Caco-2 (cell line): ENCODE results near the gene IDH3B. TPM values are rescaled to one million over a fixed set of nuclear protein-coding genes. Genes with fewer than 3 reads are reported as not detected.
A peak's percentile ranks its signal among the peaks of the same experiment; 100 is the strongest.

Experiments used
- BruUV-seq: library from RNA; stranded (reverse); fragments of 400-500 nt; replicated peaks from 2 replicates; lab custom pipeline; 2021; lab: Mats Ljungman, UMichigan
- CTCF ChIA-PET: fragments of 300-600 bp; sonication (Branson Sonifier 250); formaldehyde crosslinking; loops from one replicate; lab custom pipeline; 2022; ENCODE audit warnings: antibody characterized with exemption; lab: Charles Lee
- POLR2A ChIA-PET: fragments of 300-600 bp; sonication (Branson Sonifier 250); formaldehyde crosslinking; loops from one replicate; lab custom pipeline; 2022; ENCODE audit warnings: antibody characterized with exemption; lab: Charles Lee
- DNase-seq, 2 experiments: peaks; one replicate each; pipeline versions ENCODE4 v3.0.0 to v3.0.0-alpha.2; 2020 to 2022
- H3K27me3 ChIP-seq: replicated peaks from 2 replicates; pipeline ENCODE4 v1.6.0; 2011; ENCODE audit warnings: low read length; ENCODE audit not compliant: control insufficient read depth, insufficient read depth
- H3K36me3 ChIP-seq: 2 replicates; pipeline ENCODE4 v1.5.1; 2011; ENCODE audit warnings: low read length; ENCODE audit not compliant: control insufficient read depth, insufficient read depth
- H3K4me1 ChIP-seq: fragments of 250-450 bp; sonication (Bioruptor Pico); 2 replicates; pipeline ENCODE4 v1.5.1; 2020; ENCODE audit warnings: mild to moderate bottlenecking
- H3K4me3 ChIP-seq: 2 replicates; pipeline ENCODE4 v1.5.1; 2011; ENCODE audit warnings: low read depth, mild to moderate bottlenecking, control low read depth, low read length
- H3K9me3 ChIP-seq: fragments of 250-450 bp; sonication (Bioruptor Pico); 2 replicates; pipeline ENCODE4 v1.5.1; 2020; ENCODE audit warnings: mild to moderate bottlenecking, moderate library complexity
- H3K27ac Mint-ChIP-seq: one replicate; pipeline ENCODE4 v1.8.0; 2022; ENCODE audit warnings: mixed read lengths; ENCODE audit not compliant: unreplicated experiment
- H3K27me3 Mint-ChIP-seq: one replicate; pipeline ENCODE4 v1.8.0; 2022; ENCODE audit warnings: mixed read lengths; ENCODE audit not compliant: insufficient read depth, unreplicated experiment
- H3K36me3 Mint-ChIP-seq: one replicate; pipeline ENCODE4 v1.8.0; 2022; ENCODE audit warnings: mild to moderate bottlenecking, mixed read lengths; ENCODE audit not compliant: insufficient read depth, unreplicated experiment
- H3K4me1 Mint-ChIP-seq: one replicate; pipeline ENCODE4 v1.8.0; 2022; ENCODE audit warnings: low read depth, mixed read lengths; ENCODE audit not compliant: unreplicated experiment
- H3K4me3 Mint-ChIP-seq: one replicate; pipeline ENCODE4 v1.8.0; 2022; ENCODE audit warnings: mild to moderate bottlenecking, moderate library complexity, mixed read lengths; ENCODE audit not compliant: unreplicated experiment
- H3K9me3 Mint-ChIP-seq: one replicate; pipeline ENCODE4 v1.8.0; 2022; ENCODE audit warnings: mixed read lengths; ENCODE audit not compliant: unreplicated experiment
- CTCF ChIP-seq, 2 experiments: fragments of 200-600 bp in 1 of 2; IDR thresholded peaks; 1 replicate in 1 of 2; 2 replicates in 1 of 2; pipeline versions ENCODE4 v1.5.1 to v1.8.0; 2011 to 2022; ENCODE audit warnings: antibody characterized with exemption in 1 of 2, control low read depth in 1 of 2, inconsistent platforms in 1 of 2, low read depth in 1 of 2, low read length in 1 of 2, mild to moderate bottlenecking in 1 of 2, moderate library complexity in 1 of 2; ENCODE audit not compliant: insufficient read depth in 1 of 2, severe bottlenecking in 1 of 2, unreplicated experiment in 1 of 2
- intact Hi-C: fragments of 100-400 bp; cut with micrococcal nuclease; formaldehyde crosslinking; loops from one replicate; pipeline ENCODE4 v1.10.0; 2022; ENCODE audit not compliant: unreplicated experiment
- total RNA-seq: library from RNA; stranded (reverse); gene quantifications from 2 replicates; pipeline ENCODE4 v1.2.3, GENCODE V29; 2022

The IDH3B gene
- total RNA-seq, 1 experiment from 2014 or later, result 137 TPM

- H3K27me3 Mint-ChIP-seq, result peaks cover 13% of the 10 kb centered on the region
- intact Hi-C loops, result no loop called here
Measured at GRCh38 chr20:2680046-2680445, 16.0 kb upstream of the IDH3B start.

GRCh38 chr20:2673453-2673852 is 9.4 kb upstream of the IDH3B start:
- H3K27me3 Mint-ChIP-seq, result peaks cover 2% of the 10 kb centered on the region

More at GRCh38 chr20:2680046-2680445, 16.0 kb upstream of the IDH3B start:
- Histone ChIP-seq H3K36me3 (no peaks in the 10 kb centered on the region), H3K9me3 (no peaks in the 10 kb centered on the region), H3K27me3 (no peaks in the 10 kb centered on the region), H3K4me1 (no peaks in the 10 kb centered on the region), H3K4me3 (no peak overlapping the region)
- no peaks in the 10 kb centered on the region for H3K36me3 Mint-ChIP-seq
- no peaks in the 10 kb centered on the region for H3K4me1 Mint-ChIP-seq
- no peak overlapping the region for H3K27ac Mint-ChIP-seq
- ChIA-PET CTCF (no interaction called here), POLR2A (no interaction called here)
- no peak for DNase-seq
- TF ChIP-seq CTCF (IDR thresholded peaks at IDR 0.05; ENCODE audit: insufficient read depth in 1 of 2, low read depth in 1 of 2, low read length in 1 of 2, severe bottlenecking in 1 of 2, unreplicated experiment in 1 of 2), result no peak
- BruUV-seq, result no TSS peak
- H3K4me3 Mint-ChIP-seq, result no peak overlapping the region
- peaks cover 7% of the 10 kb centered on the region for H3K9me3 Mint-ChIP-seq

GRCh38 chr20:2672446-2672845 is 8.4 kb upstream of the IDH3B start:
- ChIA-PET CTCF (interaction anchor here (0.6 kb wide), 1 partner anchor 101 kb away, joined by 3 read pairs; no protein-coding TSS in a partner anchor), POLR2A (no interaction called here)
- no peak overlapping the region for H3K27ac Mint-ChIP-seq
- no peak overlapping the region for H3K4me3 Mint-ChIP-seq
- TF ChIP-seq CTCF (IDR thresholded peaks at IDR 0.05; ENCODE audit: insufficient read depth in 1 of 2, low read depth in 1 of 2, low read length in 1 of 2, severe bottlenecking in 1 of 2, unreplicated experiment in 1 of 2), result no peak
- H3K9me3 Mint-ChIP-seq, result no peaks in the 10 kb centered on the region
- H3K4me1 ChIP-seq, result no peaks in the 10 kb centered on the region
- DNase-seq, result peak in 1 of 2 experiments; percentile 9
- H3K36me3 ChIP-seq, result no peaks in the 10 kb centered on the region
- H3K9me3 ChIP-seq, result no peaks in the 10 kb centered on the region
- intact Hi-C loops, result no loop called here
- no peaks in the 10 kb centered on the region for H3K27me3 ChIP-seq
- no TSS peak for BruUV-seq
- no peak overlapping the region for H3K4me3 ChIP-seq
- no peaks in the 10 kb centered on the region for H3K36me3 Mint-ChIP-seq
- no peaks in the 10 kb centered on the region for H3K4me1 Mint-ChIP-seq
- H3K27me3 Mint-ChIP-seq, result peaks cover 5% of the 10 kb centered on the region

More at GRCh38 chr20:2673453-2673852, 9.4 kb upstream of the IDH3B start:
- Histone ChIP-seq H3K9me3 (no peaks in the 10 kb centered on the region), H3K27me3 (no peaks in the 10 kb centered on the region), H3K36me3 (no peaks in the 10 kb centered on the region), H3K4me1 (no peaks in the 10 kb centered on the region), H3K4me3 (no peak overlapping the region)
- POLR2A ChIA-PET, result no interaction called here
- no peaks in the 10 kb centered on the region for H3K4me1 Mint-ChIP-seq
- no peak overlapping the region for H3K27ac Mint-ChIP-seq
- H3K4me3 Mint-ChIP-seq, result no peak overlapping the region
- CTCF ChIA-PET, result interaction anchor here (0.6 to 1.0 kb wide), 5 partner anchors 22 to 286 kb away, joined by 3 to 6 read pairs (median 4); no protein-coding TSS in a partner anchor
- no peak for TF ChIP-seq CTCF (IDR thresholded peaks at IDR 0.05; ENCODE audit: insufficient read depth in 1 of 2, low read depth in 1 of 2, low read length in 1 of 2, severe bottlenecking in 1 of 2, unreplicated experiment in 1 of 2)
- peak in 1 of 2 experiments; percentile 20 for DNase-seq
- intact Hi-C loops, result no loop called here
- no peaks in the 10 kb centered on the region for H3K9me3 Mint-ChIP-seq
- no TSS peak for BruUV-seq
- H3K36me3 Mint-ChIP-seq, result no peaks in the 10 kb centered on the region
